GM12878 (cell line): Measurements from ENCODE around the gene WASHC1.
"Not testable (repeated sequence)": the region's sequence is repeated elsewhere in the genome, so short reads cannot be mapped to it uniquely, and the experiment has no call there.

Experiments
- SMC3 ChIP-seq: IDR thresholded peaks from 2 replicates; pipeline ENCODE4 v1.6.1; 2011; ENCODE audit warnings: low read length, improper control_type of control experiment, borderline replicate concordance
- TF ChIP-seq, protein P1 (sequence below): fragments of 450-650 bp; formaldehyde crosslinking; IDR thresholded peaks from 2 replicates; pipeline ENCODE4 v1.5.0; 2022; ENCODE audit warnings: mild to moderate bottlenecking, missing genetic modification characterization
- TF ChIP-seq, protein P2 (sequence below), 3 experiments: IDR thresholded peaks in 2 of 3; conservative IDR thresholded peaks in 1 of 3; 2 replicates each; pipeline ENCODE4 v1.5.1; 2011; ENCODE audit warnings: low read depth in 3 of 3, low read length in 3 of 3, mild to moderate bottlenecking in 3 of 3, control low read depth in 2 of 3, moderate library complexity in 2 of 3, inconsistent platforms in 1 of 3, mixed read lengths in 1 of 3; ENCODE audit not compliant: control insufficient read depth in 2 of 3, insufficient read depth in 1 of 3; ENCODE audit errors: extremely low read depth in 1 of 3

DNA sequence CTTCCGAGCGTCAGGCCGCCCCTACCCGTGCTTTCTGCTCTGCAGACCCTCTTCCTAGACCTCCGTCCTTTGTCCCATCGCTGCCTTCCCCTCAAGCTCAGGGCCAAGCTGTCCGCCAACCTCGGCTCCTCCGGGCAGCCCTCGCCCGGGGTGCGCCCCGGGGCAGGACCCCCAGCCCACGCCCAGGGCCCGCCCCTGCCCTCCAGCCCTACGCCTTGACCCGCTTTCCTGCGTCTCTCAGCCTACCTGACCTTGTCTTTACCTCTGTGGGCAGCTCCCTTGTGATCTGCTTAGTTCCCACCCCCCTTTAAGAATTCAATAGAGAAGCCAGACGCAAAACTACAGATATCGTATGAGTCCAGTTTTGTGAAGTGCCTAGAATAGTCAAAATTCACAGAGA is at the start of gene WASHC1:
- TF ChIP-seq, protein P1, sequence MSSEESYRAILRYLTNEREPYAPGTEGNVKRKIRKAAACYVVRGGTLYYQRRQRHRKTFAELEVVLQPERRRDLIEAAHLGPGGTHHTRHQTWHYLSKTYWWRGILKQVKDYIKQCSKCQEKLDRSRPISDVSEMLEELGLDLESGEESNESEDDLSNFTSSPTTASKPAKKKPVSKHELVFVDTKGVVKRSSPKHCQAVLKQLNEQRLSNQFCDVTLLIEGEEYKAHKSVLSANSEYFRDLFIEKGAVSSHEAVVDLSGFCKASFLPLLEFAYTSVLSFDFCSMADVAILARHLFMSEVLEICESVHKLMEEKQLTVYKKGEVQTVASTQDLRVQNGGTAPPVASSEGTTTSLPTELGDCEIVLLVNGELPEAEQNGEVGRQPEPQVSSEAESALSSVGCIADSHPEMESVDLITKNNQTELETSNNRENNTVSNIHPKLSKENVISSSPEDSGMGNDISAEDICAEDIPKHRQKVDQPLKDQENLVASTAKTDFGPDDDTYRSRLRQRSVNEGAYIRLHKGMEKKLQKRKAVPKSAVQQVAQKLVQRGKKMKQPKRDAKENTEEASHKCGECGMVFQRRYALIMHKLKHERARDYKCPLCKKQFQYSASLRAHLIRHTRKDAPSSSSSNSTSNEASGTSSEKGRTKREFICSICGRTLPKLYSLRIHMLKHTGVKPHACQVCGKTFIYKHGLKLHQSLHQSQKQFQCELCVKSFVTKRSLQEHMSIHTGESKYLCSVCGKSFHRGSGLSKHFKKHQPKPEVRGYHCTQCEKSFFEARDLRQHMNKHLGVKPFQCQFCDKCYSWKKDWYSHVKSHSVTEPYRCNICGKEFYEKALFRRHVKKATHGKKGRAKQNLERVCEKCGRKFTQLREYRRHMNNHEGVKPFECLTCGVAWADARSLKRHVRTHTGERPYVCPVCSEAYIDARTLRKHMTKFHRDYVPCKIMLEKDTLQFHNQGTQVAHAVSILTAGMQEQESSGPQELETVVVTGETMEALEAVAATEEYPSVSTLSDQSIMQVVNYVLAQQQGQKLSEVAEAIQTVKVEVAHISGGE = not testable (repeated sequence)
- not testable (repeated sequence) for TF ChIP-seq SMC3
- TF ChIP-seq, protein P2, sequence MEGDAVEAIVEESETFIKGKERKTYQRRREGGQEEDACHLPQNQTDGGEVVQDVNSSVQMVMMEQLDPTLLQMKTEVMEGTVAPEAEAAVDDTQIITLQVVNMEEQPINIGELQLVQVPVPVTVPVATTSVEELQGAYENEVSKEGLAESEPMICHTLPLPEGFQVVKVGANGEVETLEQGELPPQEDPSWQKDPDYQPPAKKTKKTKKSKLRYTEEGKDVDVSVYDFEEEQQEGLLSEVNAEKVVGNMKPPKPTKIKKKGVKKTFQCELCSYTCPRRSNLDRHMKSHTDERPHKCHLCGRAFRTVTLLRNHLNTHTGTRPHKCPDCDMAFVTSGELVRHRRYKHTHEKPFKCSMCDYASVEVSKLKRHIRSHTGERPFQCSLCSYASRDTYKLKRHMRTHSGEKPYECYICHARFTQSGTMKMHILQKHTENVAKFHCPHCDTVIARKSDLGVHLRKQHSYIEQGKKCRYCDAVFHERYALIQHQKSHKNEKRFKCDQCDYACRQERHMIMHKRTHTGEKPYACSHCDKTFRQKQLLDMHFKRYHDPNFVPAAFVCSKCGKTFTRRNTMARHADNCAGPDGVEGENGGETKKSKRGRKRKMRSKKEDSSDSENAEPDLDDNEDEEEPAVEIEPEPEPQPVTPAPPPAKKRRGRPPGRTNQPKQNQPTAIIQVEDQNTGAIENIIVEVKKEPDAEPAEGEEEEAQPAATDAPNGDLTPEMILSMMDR (IDR thresholded peaks at IDR 0.05 in 2 of 3, conservative IDR thresholded peaks at IDR 0.05 in 1 of 3; ENCODE audit: control insufficient read depth in 2 of 3, extremely low read depth in 1 of 3, insufficient read depth in 1 of 3, low read depth in 3 of 3, low read length in 3 of 3) = not testable (repeated sequence)
